ENCODE results near the gene LRRC4B. TPM values are rescaled to one million over a fixed set of nuclear protein-coding genes. Genes with fewer than 3 reads are reported as not detected.

Gene LRRC4B
- total RNA-seq, 2 donors from 2014 or later, result 2.3 to 7.0 TPM

- no peaks in the 10 kb centered on the region for H3K36me3 ChIP-seq (ENCODE audit: control insufficient read depth, insufficient read depth, low read length)
- TF ChIP-seq CTCF (conservative IDR thresholded peaks at IDR 0.05), result no peak
- Mint-ChIP-seq H3K4me3 (no peak overlapping the region), H3K36me3 (ENCODE audit: low read depth) (no peaks in the 10 kb centered on the region), H3K27ac (no peak overlapping the region), H3K9me3 (no peaks in the 10 kb centered on the region), H3K27me3 (ENCODE audit: insufficient read depth) (peaks cover 86% of the 10 kb centered on the region), H3K4me1 (peaks cover 4% of the 10 kb centered on the region)
- WGBS, 2 experiments (ENCODE audit: insufficient coverage in 1 of 2, insufficient read length in 1 of 2), result 76 to 78% methylated on average over 13 to 19 of the region's 22 CpGs
- H3K4me1 ChIP-seq (ENCODE audit: control insufficient read depth, insufficient read depth, low read length), result no peaks in the 10 kb centered on the region
- H3K4me3 ChIP-seq (ENCODE audit: low read length), result no peak overlapping the region
- no peak overlapping the region for H3K9ac ChIP-seq (ENCODE audit: extremely low read depth, low read length, poor library complexity, severe bottlenecking)
- H3K27ac ChIP-seq (ENCODE audit: low read depth, low read length), result no peak overlapping the region
- peaks cover 28% of the 10 kb centered on the region for H3K27me3 ChIP-seq (ENCODE audit: control insufficient read depth, insufficient read depth, low read length, poor library complexity, severe bottlenecking)
- no peaks in the 10 kb centered on the region for H3K9me3 ChIP-seq (ENCODE audit: control insufficient read depth, low read length)
- DNase-seq, result peak; percentile 52
Observed at GRCh38 chr19:50564229-50565105, 3.8 kb downstream of the LRRC4B start.

GRCh38 chr19:50563597-50563996, 4.6 kb downstream of the LRRC4B start:
- TF ChIP-seq CTCF (conservative IDR thresholded peaks at IDR 0.05), result no peak
- Histone ChIP-seq H3K4me1 (ENCODE audit: control insufficient read depth, insufficient read depth, low read length) (no peaks in the 10 kb centered on the region), H3K9ac (ENCODE audit: extremely low read depth, low read length, poor library complexity, severe bottlenecking) (no peak overlapping the region), H3K27ac (ENCODE audit: low read depth, low read length) (no peak overlapping the region), H3K36me3 (ENCODE audit: control insufficient read depth, insufficient read depth, low read length) (no peaks in the 10 kb centered on the region), H3K4me3 (ENCODE audit: low read length) (no peak overlapping the region), H3K9me3 (ENCODE audit: control insufficient read depth, low read length) (no peaks in the 10 kb centered on the region), H3K27me3 (ENCODE audit: control insufficient read depth, insufficient read depth, low read length, poor library complexity, severe bottlenecking) (peaks cover 28% of the 10 kb centered on the region)
- Mint-ChIP-seq H3K4me3 (no peak overlapping the region), H3K36me3 (ENCODE audit: low read depth) (no peaks in the 10 kb centered on the region), H3K4me1 (peaks cover 4% of the 10 kb centered on the region), H3K27me3 (ENCODE audit: insufficient read depth) (peaks cover 85% of the 10 kb centered on the region), H3K9me3 (no peaks in the 10 kb centered on the region), H3K27ac (no peak overlapping the region)
- 77 to 80% methylated on average over 5 to 6 of the region's 6 CpGs for WGBS, 2 experiments (ENCODE audit: insufficient coverage in 1 of 2, insufficient read length in 1 of 2)
- no peak for DNase-seq

GRCh38 chr19:50562996-50563395, 5.2 kb downstream of the LRRC4B start:
- no peak for DNase-seq
- no peaks in the 10 kb centered on the region for H3K4me1 ChIP-seq (ENCODE audit: control insufficient read depth, insufficient read depth, low read length)
- no peak overlapping the region for H3K4me3 Mint-ChIP-seq
- no peaks in the 10 kb centered on the region for H3K36me3 Mint-ChIP-seq (ENCODE audit: low read depth)
- H3K9me3 ChIP-seq (ENCODE audit: control insufficient read depth, low read length), result no peaks in the 10 kb centered on the region
- H3K4me3 ChIP-seq (ENCODE audit: low read length), result no peak overlapping the region
- 87 to 100% methylated on average over 2 to 9 of the region's 9 CpGs for WGBS, 2 experiments (ENCODE audit: insufficient coverage in 1 of 2, insufficient read length in 1 of 2)
- no peak overlapping the region for H3K27ac ChIP-seq (ENCODE audit: low read depth, low read length)
- H3K9me3 Mint-ChIP-seq, result no peaks in the 10 kb centered on the region
- H3K4me1 Mint-ChIP-seq, result peaks cover 4% of the 10 kb centered on the region
- peaks cover 90% of the 10 kb centered on the region for H3K27me3 Mint-ChIP-seq (ENCODE audit: insufficient read depth)
- no peak overlapping the region for H3K27ac Mint-ChIP-seq
- H3K9ac ChIP-seq (ENCODE audit: extremely low read depth, low read length, poor library complexity, severe bottlenecking), result no peak overlapping the region
- no peak for TF ChIP-seq CTCF (conservative IDR thresholded peaks at IDR 0.05)
- peaks cover 28% of the 10 kb centered on the region for H3K27me3 ChIP-seq (ENCODE audit: control insufficient read depth, insufficient read depth, low read length, poor library complexity, severe bottlenecking)
- H3K36me3 ChIP-seq (ENCODE audit: control insufficient read depth, insufficient read depth, low read length), result no peaks in the 10 kb centered on the region

All from endodermal cell (in vitro differentiated cells).